NCI-H226 (cell line): Measurements from ENCODE around the gene CTIF.

Experiments used
- DNase-seq: peaks from one replicate; pipeline ENCODE4 v3.0.0-alpha.2; 2015

CTIF gene

GRCh38 chr18:48842259-48843061 is 303.6 kb downstream of the CTIF start:
- DNase-seq = no peak

GRCh38 chr18:48843162-48843561 is 304.3 kb downstream of the CTIF start:
- DNase-seq = no peak

GRCh38 chr18:48843596-48843995 is 304.8 kb downstream of the CTIF start:
- DNase-seq = no peak

- DNase-seq = no peak
Measured at GRCh38 chr18:48844271-48844670, 305.4 kb downstream of the CTIF start.

GRCh38 chr18:48845174-48845573 is 306.3 kb downstream of the CTIF start:
- no peak for DNase-seq

GRCh38 chr18:48846423-48846932 is 307.6 kb downstream of the CTIF start:
- DNase-seq = no peak

GRCh38 chr18:48847807-48848486 is 309.1 kb downstream of the CTIF start:
- DNase-seq = no peak

- DNase-seq = peak; percentile 56
Measured at GRCh38 chr18:48848641-48849143, 309.9 kb downstream of the CTIF start.

- DNase-seq = no peak
Measured at GRCh38 chr18:48850822-48851598, 312.2 kb downstream of the CTIF start.

GRCh38 chr18:48851599-48851960 is 312.7 kb downstream of the CTIF start:
- no peak for DNase-seq

GRCh38 chr18:48852292-48852691 is 313.5 kb downstream of the CTIF start:
- no peak for DNase-seq

GRCh38 chr18:48852794-48853193 is 314.0 kb downstream of the CTIF start:
- DNase-seq = no peak

GRCh38 chr18:48853588-48853987 is 314.8 kb downstream of the CTIF start:
- no peak for DNase-seq

- DNase-seq = no peak
Measured at GRCh38 chr18:48854780-48855179, 315.9 kb downstream of the CTIF start.

GRCh38 chr18:48855422-48856377 is 316.9 kb downstream of the CTIF start:
- DNase-seq = no peak

- no peak for DNase-seq
Measured at GRCh38 chr18:48857023-48857694, 318.3 kb downstream of the CTIF start.

- DNase-seq = no peak
Measured at GRCh38 chr18:48858676-48859075, 319.8 kb downstream of the CTIF start.

GRCh38 chr18:48859311-48860268 is 320.8 kb downstream of the CTIF start:
- DNase-seq = no peak

GRCh38 chr18:48860269-48861180 is 321.7 kb downstream of the CTIF start:
- DNase-seq = no peak
